Measurements from ENCODE around the gene IKZF1. TPM values are rescaled to one million over a fixed set of nuclear protein-coding genes. Genes with fewer than 3 reads are reported as not detected.

Gene IKZF1
- total RNA-seq, 2 donors from 2014 or later = 4.4 to 9.2 TPM

DNA sequence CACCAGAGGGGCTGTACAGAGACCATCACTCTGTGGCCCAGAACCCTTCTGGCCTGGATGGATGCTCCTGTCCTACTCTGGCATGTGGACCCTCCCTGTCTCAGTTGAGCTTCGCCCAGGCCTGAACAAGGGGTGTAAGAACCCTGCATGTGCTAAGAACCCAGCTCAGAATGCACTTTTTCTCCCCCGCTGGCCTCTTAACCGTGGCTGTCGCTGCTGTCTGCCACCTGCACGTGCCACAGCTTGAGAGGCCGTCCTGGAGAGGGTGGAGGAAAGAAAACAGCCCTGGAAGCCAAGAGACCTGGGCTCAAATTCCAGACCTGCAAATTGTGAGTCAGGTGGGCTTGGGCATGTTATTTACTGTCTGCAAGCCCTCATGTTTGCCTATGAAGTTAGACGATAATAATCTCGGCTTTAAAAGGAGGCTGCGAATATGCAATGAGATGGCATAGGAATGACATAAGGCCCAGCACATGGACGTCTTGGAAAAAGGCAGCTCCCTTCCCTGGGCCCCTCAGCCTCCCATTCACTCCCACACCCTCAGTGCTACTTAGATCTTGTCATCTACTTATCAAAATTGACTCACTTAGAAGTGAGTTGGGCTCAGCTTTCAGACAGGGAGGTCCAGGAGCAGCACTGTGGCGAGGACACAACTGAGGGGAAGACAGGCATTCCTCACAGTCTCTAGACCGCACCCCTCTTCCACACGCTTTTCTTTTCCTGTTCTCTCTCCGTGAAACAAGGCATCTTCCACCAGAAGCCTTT lies 114.2 kb downstream of the IKZF1 start:
- no peak for DNase-seq
- intact Hi-C loops (cut with DNase I) = loop anchor here (2.0 to 10.0 kb wide), 4 partner anchors 211 to 276 kb away; no protein-coding TSS in a partner anchor
- ATAC-seq = no peak

DNA sequence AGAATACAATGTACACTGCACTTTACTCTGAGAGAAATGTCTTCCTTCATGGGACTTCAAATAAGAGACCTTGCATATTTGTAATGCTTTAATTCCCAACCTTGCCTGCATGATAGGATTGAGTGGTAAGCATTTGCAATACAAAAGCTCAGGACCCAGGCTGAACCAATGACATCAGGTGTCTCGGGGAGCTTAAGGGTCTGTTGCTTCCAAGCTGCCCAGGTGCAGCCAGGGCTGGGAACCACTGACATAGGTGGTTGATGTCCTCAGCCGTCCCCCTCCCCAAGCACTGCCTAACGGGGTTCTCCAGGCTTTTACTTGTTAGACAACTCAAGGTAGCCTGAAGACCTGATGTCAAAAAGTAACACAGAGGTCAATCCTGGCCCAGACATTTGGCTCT lies 116.5 kb downstream of the IKZF1 start:
- no peak for DNase-seq

DNA sequence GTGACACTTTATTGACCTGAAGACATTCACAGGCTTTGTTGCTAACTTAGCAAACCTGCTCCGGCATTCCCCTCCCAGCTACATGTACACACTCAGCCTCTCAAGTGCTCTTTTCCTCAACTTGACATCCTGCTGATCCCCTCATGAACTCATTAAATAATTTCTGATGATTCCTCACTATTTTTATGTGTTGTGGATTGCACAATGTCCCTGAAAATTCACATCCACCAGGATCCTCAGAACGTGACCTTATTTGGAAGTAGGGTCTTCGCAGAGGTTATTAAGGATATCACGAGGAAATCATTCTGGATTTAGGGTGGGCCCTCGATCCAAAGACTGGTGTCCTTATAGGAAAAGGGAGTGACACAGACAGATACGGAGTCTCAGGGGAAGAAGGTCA lies 118.3 kb downstream of the IKZF1 start:
- DNase-seq (no peak), ATAC-seq (no peak)
- intact Hi-C loops (cut with DNase I) = no loop called here

More for the DNA sequence above, 116.5 kb downstream of the IKZF1 start:
- ATAC-seq = no peak
- intact Hi-C loops (cut with DNase I) = no loop called here

DNA sequence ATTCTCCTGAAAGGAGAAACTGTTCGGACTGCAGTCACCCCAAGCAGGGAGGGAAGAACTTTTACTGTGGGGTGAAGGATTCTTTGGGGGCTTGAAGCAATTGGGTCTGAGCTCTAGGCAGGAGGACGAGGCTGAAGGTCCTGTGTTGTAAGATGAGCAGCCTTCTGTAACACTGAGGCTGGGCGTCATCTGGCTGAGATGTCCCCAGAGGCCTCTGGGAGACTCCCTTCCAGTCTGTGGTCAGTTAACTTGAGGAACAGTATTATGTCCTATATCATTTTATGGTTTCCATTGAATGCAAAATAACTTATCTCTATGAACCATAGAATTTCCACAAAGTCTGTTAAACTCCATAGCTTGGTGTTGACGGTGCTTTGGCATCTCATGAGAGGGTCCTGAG lies 119.3 kb downstream of the IKZF1 start:
- intact Hi-C loops (cut with DNase I) = no loop called here
- ATAC-seq (no peak), DNase-seq (no peak)

DNA sequence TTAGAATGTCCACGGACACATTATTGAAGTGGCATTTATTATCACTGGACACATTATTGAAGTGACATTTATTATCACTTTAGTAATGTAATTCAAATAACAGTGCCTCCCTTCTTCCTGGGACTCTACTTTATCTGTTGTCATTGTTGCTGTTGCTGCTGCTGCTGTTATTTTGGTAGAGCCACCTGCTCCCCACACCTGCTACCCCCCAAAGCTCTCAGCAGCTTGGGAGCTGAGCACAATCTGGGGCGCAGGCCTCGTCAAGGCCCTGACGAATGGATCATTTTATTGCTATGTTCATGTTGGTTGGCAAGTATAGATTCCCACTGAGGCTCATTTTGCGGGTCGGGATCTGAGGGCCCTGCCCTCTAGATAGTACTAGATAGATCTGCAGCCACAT lies 120.8 kb downstream of the IKZF1 start:
- DNase-seq (no peak), ATAC-seq (no peak)
- intact Hi-C loops (cut with DNase I) = no loop called here

DNA sequence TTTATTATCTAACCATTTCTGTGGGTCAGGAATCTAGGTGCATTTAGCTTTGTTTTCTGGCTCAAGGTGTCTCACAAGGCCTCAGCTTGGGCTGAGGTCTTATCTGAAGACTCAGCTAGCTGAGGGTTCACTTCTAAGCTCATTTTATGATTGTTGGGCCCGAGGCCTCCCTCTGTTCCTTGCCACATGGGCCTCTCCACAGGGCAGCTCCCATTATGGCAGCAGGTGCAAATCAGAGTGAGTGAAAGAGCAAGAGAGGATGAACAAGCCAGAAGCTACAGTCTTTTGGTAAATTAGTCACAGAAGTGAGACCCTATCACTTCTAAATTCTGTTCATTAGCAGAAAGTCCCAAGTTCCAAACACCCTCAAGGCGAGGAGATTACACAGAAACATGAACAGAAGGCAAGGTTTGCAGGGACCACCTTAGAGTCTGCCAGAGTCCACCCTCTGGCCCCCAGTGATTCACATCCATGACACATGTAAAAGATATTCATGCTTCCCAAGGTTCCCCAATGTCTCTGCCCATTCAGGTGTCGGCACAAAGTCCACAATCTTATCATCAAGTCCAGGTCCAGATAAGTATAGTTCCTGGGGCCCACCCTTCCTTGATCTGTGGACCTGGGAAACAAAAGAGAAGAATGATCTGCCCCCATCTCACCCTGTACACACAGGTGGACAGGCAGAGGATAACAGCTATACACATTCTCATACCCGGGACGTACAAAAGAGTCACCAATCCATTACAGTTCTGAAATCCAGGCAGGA lies 121.9 kb downstream of the IKZF1 start:
- intact Hi-C loops (cut with DNase I) = no loop called here
- ATAC-seq (no peak), DNase-seq (no peak)

DNA sequence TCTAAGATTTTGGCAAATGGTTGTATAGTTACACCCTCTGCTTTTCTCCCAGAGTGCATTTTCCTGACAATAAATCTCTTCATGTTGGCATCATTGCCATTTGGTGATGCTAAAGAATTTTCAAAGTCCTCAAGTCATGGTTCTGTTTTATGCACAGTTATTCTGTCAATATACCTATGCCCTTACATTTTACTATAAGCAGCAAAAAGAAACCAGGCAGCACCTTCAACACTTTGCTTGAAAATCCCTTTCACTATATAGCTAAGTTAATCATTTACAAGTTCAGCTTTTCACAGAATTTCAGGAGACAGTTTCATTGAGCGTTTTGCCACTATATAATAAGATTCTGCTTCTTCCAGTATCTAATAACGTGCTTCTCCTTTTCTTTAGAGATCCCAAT lies 123.0 kb downstream of the IKZF1 start:
- no peak for DNase-seq
- intact Hi-C loops (cut with DNase I) = no loop called here

DNA sequence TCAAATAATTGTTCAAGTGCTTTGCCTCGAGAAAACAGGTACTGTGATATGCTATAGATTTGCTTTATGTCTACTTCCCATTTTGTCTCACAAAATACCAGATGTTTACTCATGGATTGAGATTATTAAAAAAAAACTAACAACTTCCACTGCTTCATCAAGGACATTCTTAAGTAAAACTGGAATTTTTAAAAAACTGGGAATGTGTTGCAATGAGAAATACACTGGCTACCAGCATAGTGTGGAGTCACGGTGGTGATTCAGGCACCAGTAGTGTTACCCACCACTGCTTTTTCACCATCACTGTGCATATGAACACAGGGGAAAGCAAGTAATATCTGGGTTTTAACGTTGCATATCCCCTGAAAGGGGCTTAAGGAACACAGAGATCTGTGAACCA lies 124.4 kb downstream of the IKZF1 start:
- intact Hi-C loops (cut with DNase I) = no loop called here
- DNase-seq (no peak), ATAC-seq (no peak)

More for the DNA sequence above, 123.0 kb downstream of the IKZF1 start:
- ATAC-seq = no peak

DNA sequence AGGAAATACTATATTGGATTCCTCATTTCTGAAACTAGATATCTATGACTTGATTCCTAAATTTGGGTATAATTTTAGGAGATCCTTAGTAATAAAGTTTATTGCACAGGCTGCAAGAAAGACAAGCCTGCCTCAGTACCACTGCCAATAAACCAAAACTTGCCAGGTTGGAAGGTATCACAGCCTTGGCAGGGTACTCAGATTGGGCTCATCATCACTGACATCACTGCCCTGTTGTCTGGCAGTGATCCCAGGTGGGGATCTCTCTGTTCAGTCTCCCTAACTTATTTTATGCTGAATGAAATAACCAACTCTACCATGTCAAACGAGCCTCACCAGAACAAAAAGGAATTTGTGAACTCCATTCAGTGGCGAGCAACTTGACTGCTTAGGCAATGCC lies 126.8 kb downstream of the IKZF1 start:
- ATAC-seq = peak in 1 of 2 donors; percentile 53
- no peak for DNase-seq
- intact Hi-C loops (cut with DNase I) = no loop called here

DNA sequence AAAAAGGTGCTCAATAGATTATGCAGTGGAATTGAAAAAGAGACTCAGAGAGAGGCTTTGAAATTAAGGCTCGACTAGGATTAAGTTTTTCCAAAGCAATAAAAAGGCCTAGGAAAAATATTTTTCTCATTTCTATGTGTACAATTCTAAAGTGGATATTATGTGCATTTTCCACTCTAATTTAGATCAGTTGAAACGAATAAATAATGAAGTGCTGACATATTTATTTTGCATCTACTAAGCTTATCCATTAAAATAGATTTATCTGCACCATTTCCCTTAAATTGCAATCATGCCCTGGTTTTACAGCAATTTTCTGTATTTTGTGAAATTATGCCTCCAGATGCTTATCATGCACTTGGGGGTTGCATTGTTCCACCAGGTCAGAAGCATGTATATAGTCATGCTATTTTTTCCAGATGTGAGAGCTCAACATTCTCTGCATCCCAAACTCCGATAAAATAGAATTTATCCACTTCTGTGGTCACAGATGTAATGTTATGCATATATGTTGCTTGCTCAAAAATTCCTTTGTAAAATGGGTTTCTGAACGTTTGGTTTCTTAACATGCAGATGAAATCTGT lies 127.3 kb downstream of the IKZF1 start:
- intact Hi-C loops (cut with DNase I) = no loop called here
- DNase-seq = no peak
- ATAC-seq = no peak

DNA sequence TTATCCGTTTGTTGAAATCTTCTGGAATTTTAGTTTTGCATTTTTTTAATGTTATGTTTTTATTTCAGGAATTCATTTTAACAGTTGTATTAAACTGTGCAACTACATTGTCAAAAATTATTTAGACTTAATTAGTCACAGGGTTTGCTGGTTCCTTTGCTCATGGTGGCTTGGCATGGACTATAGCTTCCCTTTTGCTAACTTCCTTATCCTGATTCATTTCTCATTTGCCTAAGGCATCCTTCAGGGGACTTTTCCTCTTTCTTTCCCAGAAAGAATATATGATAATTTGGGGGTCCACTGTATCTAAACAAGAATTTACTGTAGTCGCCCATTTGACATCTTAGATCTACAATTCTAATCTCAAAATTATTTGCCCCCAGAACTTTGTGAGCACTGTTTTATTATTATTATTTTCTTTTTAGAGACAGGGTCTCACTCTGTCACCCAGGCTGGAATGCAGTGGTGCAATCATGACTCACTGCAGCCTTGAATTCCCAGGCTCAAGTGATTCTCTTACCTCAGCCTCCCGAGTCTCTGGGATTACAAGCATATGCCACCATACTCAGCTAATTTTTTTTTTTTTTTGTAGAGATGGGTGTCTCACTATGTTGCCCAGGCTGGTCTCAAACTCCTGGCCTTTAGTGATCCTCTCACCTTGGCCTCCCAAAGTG lies 131.8 kb downstream of the IKZF1 start:
- ATAC-seq (peak in 1 of 2 donors; percentile 60), DNase-seq (no peak)
- intact Hi-C loops (cut with DNase I) = no loop called here

DNA sequence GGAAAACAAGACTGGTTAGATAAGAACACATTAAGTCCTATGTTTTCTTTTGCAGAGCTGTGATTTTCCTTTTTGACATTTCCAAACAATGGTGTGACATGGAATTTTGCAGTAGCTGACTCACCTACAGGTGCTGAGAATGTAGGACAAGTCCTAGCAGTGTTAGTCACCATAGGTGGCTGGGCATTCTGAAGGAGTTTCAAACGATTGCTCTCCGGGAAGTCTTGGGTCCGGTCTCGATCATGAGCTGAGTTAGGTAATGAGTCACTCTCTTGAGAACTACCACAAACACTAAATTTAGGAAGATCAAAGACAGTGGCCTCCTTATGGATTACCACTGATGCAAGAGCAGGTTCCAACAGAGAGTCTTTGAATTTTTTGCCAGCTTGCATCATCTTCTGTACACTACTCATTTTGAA lies 142.0 kb downstream of the IKZF1 start:
- no peak for ATAC-seq
- intact Hi-C loops (cut with DNase I) = no loop called here
- no peak for DNase-seq

DNA sequence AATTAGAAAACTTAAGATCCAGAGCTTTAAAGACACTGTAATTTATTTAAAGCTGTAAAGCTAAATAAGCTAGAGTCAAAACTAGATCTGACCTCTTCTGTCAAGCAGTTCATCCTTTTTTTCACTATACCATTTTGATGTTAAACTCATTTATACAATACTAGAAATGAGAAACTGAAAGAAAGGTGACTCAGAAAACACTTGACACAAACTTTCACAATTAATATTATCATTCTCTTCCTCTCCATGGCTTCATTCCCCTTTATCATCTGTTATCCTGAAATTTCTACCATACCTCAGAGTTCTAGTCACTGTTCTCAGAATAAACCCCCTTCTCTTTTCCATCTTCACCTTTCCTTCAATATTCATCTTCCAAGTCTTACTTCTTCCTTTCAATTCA lies 144.3 kb downstream of the IKZF1 start:
- intact Hi-C loops (cut with DNase I) = no loop called here
- no peak for ATAC-seq
- no peak for DNase-seq

DNA sequence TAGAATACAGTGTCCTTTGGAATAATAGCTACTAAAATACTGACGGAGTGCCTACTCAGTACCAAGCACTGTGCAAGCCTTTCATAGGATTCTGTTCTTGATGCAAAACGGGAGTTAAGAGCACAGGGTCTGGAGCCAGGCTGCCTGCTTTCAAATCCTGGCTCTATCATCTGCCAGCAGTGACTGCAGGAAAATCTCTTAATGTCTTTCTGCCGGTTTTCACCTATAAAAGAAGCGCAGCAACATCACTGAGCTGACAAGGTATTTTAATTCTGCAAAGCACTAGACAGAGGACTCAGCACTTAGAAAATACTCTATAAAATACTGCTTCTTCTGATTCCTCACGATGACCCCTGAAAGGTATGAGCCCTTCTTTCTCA lies 145.0 kb downstream of the IKZF1 start:
- ATAC-seq = no peak
- intact Hi-C loops (cut with DNase I) = no loop called here
- DNase-seq = no peak

DNA sequence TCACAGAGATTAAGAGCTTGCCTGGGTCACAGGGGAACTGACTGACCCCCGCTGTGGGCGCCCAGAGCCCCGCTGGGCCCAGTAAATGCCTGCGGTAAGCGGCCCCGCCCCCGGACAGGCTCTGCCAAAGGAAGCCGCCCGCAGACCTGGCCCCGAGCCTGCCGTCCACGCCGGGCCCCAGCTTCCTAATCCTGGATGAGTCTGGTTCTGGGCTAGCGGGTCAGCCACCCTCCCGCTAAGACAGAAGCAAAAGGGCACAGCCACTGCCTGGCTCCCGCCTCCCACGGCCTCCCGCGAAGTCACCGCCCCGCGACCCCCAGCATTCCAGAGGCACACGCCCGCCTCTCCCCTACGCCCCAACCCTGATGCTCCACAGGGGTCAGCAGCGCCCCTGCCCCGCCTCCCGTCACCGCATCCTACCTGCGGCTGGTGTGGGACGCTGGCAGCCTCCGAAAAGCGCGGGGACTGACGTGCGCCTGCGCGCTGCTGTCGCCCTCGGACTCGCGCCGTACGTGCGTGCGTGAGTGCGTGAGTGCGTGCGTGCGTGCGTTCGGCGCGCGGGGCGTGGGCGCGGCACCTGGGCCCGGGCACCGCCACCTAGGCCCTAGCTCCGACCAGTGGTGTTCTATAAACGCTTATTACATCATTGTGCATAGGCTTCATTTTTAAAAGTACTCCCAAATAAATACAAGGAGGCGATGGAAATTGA lies 145.5 kb downstream of the IKZF1 start, which contains the start of gene FIGNL1:
FIGNL1 (minus strand) TSS at position 470 of the 709 bp plus-strand sequence. CDS start 3,063 bp downstream, outside the sequence.
- intact Hi-C loops (cut with DNase I) = no loop called here
- DNase-seq = peak; percentile 85
- ATAC-seq = peak; percentile 99

DNA sequence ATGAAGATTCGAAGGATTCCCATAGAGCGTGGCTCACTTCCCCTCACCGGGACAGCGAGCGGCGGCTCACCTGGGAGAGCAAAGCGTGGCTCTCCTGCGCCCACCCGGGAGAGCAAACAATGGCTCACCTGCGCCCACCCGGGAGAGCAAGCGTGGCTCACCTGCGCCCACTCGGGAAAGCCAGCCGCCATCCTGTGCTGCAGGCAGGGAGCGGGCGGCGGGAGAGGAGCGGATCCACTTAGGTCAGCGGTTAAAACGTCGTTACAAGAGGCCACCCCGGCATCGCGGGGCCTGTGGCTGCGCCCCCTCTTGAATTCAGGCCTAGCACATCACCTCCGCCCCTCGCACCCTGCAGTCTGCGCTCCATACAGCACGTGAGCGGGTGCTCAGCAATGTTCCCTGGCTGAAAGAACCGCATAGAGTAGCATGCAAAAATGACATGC lies 146.1 kb downstream of the IKZF1 start:
- intact Hi-C loops (cut with DNase I) = no loop called here
- ATAC-seq (peak; percentile 38), DNase-seq (peak; percentile 24)

Measured in left cardiac atrium (tissue), 4 donors.